ENCODE results near the gene CIROP.

DNA sequence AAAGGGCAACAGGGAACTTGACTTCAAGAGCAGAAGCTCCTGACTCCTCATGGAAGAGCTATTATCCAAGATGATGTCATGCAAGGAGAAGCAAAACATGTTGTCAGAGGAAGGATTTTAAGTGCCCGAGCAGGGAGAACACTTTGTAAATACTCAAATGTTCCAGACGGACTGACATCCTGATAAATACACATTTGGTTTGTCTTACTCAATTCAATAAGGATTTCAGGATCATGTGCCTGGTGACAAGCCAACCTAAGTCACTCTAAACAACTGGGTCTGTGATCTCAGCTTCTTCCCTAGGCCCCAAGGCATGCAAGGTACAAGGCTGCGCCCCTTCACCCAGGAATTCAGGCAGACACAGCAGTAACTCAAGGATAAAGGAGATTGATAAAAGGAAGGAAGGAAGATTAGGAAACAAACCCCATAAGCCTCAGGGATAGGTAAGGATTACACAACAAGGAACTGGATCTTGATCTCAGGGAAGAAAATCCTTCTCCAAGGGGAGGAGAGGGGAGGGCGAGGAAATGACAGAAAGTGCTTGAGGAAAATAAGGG is 41.1 kb upstream of the CIROP start:
- TF ChIP-seq TAF7 (tag; IDR thresholded peaks at IDR 0.05) (no peak), FOXK2 (conservative IDR thresholded peaks at IDR 0.05 in 1 of 2, IDR thresholded peaks at IDR 0.05 in 1 of 2; ENCODE audit: low read depth in 2 of 2) (no peak), SMAD3 (CRISPR knock-in tag; conservative IDR thresholded peaks at IDR 0.05) (no peak), SP1 (CRISPR knock-in tag; IDR thresholded peaks at IDR 0.05) (no peak), EZH2 (IDR thresholded peaks at IDR 0.05; ENCODE audit: borderline replicate concordance, low read depth, low read length) (no peak)
- TF ChIP-seq, protein P1, sequence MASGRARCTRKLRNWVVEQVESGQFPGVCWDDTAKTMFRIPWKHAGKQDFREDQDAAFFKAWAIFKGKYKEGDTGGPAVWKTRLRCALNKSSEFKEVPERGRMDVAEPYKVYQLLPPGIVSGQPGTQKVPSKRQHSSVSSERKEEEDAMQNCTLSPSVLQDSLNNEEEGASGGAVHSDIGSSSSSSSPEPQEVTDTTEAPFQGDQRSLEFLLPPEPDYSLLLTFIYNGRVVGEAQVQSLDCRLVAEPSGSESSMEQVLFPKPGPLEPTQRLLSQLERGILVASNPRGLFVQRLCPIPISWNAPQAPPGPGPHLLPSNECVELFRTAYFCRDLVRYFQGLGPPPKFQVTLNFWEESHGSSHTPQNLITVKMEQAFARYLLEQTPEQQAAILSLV (tag; IDR thresholded peaks at IDR 0.05): no peak
- TF ChIP-seq, protein P2, sequence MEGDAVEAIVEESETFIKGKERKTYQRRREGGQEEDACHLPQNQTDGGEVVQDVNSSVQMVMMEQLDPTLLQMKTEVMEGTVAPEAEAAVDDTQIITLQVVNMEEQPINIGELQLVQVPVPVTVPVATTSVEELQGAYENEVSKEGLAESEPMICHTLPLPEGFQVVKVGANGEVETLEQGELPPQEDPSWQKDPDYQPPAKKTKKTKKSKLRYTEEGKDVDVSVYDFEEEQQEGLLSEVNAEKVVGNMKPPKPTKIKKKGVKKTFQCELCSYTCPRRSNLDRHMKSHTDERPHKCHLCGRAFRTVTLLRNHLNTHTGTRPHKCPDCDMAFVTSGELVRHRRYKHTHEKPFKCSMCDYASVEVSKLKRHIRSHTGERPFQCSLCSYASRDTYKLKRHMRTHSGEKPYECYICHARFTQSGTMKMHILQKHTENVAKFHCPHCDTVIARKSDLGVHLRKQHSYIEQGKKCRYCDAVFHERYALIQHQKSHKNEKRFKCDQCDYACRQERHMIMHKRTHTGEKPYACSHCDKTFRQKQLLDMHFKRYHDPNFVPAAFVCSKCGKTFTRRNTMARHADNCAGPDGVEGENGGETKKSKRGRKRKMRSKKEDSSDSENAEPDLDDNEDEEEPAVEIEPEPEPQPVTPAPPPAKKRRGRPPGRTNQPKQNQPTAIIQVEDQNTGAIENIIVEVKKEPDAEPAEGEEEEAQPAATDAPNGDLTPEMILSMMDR (IDR thresholded peaks at IDR 0.05 in 2 of 3, conservative IDR thresholded peaks at IDR 0.05 in 1 of 3; ENCODE audit: insufficient read depth in 2 of 3, low read depth in 1 of 3, low read length in 3 of 3): no peak

Measured in K562 (cell line).